Right cardiac atrium (tissue), 5 donors: ENCODE measurements around the gene TMEM132D. TPM values are rescaled to one million over a fixed set of nuclear protein-coding genes. Genes with fewer than 3 reads are reported as not detected.

ENCODE experiments used
- ATAC-seq, 2 donors: fragments of 200-7000 bp; cut with Tn5 transposase; one replicate each; pipeline versions ENCODE4 v1.8.0 to v1.9.1; 2020; ENCODE audit warnings: moderate library complexity in 2 of 2, mild to moderate bottlenecking in 1 of 2
- DNase-seq, 3 donors: peaks; one replicate each; pipeline ENCODE4 v3.0.0-alpha.2; 2020
- H3K27ac ChIP-seq: one replicate; pipeline ENCODE4 v1.5.1; 2013; ENCODE audit warnings: mild to moderate bottlenecking, low read length, control low read depth, moderate library complexity
- H3K27me3 ChIP-seq: one replicate; pipeline ENCODE4 v1.6.1; 2013; ENCODE audit not compliant: control insufficient read depth, insufficient read depth
- H3K4me1 ChIP-seq: one replicate; pipeline ENCODE4 v1.6.1; 2013; ENCODE audit warnings: low read length; ENCODE audit not compliant: control insufficient read depth, insufficient read depth
- H3K4me3 ChIP-seq: one replicate; pipeline ENCODE4 v1.5.1; 2013; ENCODE audit warnings: low read length, control low read depth
- H3K9me3 ChIP-seq: one replicate; pipeline ENCODE4 v1.6.1; 2013; ENCODE audit warnings: low read length; ENCODE audit not compliant: control insufficient read depth
- WGBS: extraction: QIAGEN DNeasy Blood & Tissue Kit; methylation state at CpG from one replicate; pipeline ENCODE4 v1.1.7; 2013; 5-methylcytosine and 5-hydroxymethylcytosine counted together
- intact Hi-C, 4 donors: fragments of 100-400 bp; cut with DNase I; formaldehyde crosslinking; loops; one replicate each; pipeline versions ENCODE4 v1.11.0 to v1.14.0; 2022 to 2023
- polyA plus RNA-seq: library from polyadenylated mRNA; stranded (reverse); fragments of 200-250 nt; gene quantifications from one replicate; pipeline ENCODE4 v1.2.3, GENCODE V29; 2013
- total RNA-seq, 4 donors: library from RNA; stranded (reverse); fragmentation: NEBNext Ultra II Directional; extraction: Animal tissue kit (Norgen Biotek cat#: 25700); gene quantifications; one replicate each; pipeline ENCODE4 v1.2.1, GENCODE V29; 2021
- donor health status: healthy with polysubstance abuse.
- donor health status: DM: no; HTN: yes; CAD: no.
- donor health status: DM: no; HTN: no; CAD: no.
- donor health status: DM: no; HTN: yes; CAD: no; lungs with severe emphysema.
- donor health status: DM: yes; HTN: yes; CAD: no.

TMEM132D gene
- total and polyA plus RNA-seq, 5 donors = not detected

DNA sequence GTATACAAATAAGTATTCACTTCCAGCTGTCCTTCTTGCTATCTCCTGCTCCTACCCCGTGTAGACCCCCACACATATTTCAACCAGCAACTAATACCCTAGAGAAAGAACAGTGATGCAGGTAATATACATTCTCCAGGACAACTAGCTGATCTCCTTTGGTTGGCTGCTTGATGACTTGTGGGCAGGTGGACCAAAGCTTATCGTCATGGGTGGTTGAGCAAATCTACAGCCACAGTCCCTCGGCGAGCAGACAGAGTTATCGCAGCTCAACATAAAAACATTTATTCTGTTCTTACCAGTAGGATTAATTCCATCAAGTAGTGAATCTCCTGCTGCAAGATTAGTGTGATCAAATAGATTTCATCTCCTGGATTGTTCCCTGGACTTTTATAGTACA is 314.3 kb downstream of the TMEM132D start:
- Histone ChIP-seq H3K27me3 (no peaks in the 10 kb centered on the region), H3K4me1 (no peaks in the 10 kb centered on the region), H3K4me3 (no peak overlapping the region), H3K9me3 (no peaks in the 10 kb centered on the region), H3K27ac (no peak overlapping the region)
- intact Hi-C loops = no loop called here
- DNase-seq = no peak
- 82% methylated on average over 5 of the region's 5 CpGs for WGBS
- no peak for ATAC-seq

DNA sequence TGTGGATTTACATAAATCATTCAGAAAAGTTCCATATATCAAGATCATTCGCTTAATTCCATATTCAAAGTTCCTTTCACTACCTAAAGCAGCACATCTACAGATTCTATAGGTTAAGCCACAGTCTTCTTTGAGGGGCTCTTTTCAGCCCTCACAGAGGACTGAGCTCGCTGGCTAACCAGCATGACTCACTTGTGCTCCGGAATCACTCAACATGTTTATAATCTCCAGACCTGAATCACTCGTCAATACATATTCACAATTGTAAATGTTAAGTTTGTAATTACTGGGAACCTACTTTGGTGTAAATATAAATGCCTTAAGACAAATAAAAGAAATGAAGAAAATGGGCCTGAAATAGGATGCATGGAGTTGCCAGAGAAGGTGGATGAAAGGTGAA is 315.7 kb downstream of the TMEM132D start:
- intact Hi-C loops = no loop called here
- no peak overlapping the region for H3K4me3 ChIP-seq
- 87% methylated on average over 4 of the region's 4 CpGs for WGBS
- no peaks in the 10 kb centered on the region for H3K27me3 ChIP-seq
- H3K4me1 ChIP-seq = no peaks in the 10 kb centered on the region
- no peak overlapping the region for H3K27ac ChIP-seq
- H3K9me3 ChIP-seq = no peaks in the 10 kb centered on the region
- ATAC-seq (no peak), DNase-seq (no peak)

DNA sequence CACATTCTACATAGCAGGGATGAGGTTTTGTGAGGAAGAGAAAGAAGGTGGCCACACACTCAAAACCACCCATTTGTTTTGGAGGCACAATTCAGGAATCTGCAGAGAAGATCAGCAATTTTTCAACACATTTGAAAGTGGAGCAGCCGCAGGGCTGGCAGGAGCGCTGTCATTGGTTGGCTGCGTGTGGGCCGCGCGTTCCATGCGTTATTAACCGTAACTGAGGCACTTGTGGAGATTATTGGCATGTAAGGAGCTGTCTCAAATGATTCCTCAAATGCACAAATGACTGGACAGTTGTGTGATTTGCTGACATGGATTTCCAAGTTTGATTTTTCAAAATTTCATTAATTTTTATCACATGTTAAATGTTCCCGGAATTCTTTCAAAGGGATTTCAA is 318.5 kb downstream of the TMEM132D start:
- ATAC-seq = no peak
- intact Hi-C loops = no loop called here
- H3K9me3 ChIP-seq = no peaks in the 10 kb centered on the region
- 92% methylated on average over 9 of the region's 9 CpGs for WGBS
- H3K27me3 ChIP-seq = no peaks in the 10 kb centered on the region
- DNase-seq = no peak
- no peaks in the 10 kb centered on the region for H3K4me1 ChIP-seq
- H3K4me3 ChIP-seq = no peak overlapping the region
- no peak overlapping the region for H3K27ac ChIP-seq

DNA sequence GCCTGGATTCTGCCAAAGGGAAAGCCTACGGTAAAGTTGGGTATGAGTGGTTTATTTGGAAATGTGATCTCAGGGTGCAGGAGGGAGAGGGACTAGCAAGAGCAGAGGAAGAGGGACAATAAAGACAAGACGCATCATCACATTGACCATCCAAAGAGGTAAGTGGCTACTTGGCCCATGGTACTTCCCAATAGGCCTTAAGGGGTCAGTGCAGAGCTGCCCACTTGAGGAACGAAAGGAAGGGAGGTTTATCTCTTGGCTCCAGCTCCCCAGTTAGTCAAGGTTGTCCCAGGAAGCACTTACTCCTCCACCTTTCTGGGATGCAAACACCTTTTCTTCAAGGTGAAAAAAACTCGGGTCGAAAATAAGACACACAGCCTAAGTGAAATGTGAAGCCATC is 323.9 kb downstream of the TMEM132D start:
- H3K27ac ChIP-seq = no peak overlapping the region
- intact Hi-C loops = no loop called here
- H3K4me3 ChIP-seq = no peak overlapping the region
- no peaks in the 10 kb centered on the region for H3K4me1 ChIP-seq
- WGBS = 82% methylated on average over 5 of the region's 5 CpGs
- DNase-seq = no peak
- no peak for ATAC-seq
- H3K27me3 ChIP-seq = no peaks in the 10 kb centered on the region
- no peaks in the 10 kb centered on the region for H3K9me3 ChIP-seq

DNA sequence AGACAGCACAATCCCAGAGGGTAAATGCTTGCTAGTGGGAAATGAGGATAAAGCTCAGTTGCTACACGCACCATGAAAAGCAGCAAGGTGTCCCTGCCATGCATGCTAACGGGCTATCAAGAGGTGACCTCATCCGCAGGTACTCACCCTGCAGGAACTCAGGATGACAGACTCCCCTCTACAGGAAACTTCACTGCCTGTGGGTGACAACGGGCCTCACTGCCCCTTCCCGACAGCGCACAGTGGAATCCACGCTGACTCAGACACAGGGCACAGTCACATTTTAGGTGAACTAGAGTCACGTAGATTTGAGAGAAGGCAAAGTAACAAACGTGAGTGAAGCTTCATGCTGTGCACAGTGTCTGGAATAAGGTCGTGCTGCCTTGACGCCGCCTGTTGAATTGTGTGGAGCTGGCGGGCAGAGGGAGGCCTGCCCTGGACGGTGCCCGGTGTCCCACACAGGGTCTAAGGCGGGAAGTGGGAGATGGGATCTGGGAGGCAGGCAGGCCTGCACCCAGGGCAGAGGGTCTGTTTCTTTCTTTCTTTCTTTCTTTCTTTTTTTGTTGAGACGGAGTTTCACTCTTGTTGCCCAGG is 331.8 kb downstream of the TMEM132D start:
- 81% methylated on average over 17 of the region's 17 CpGs for WGBS
- H3K4me3 ChIP-seq = no peak overlapping the region
- intact Hi-C loops = no loop called here
- DNase-seq (no peak), ATAC-seq (no peak)
- no peak overlapping the region for H3K27ac ChIP-seq
- H3K4me1 ChIP-seq = no peaks in the 10 kb centered on the region
- no peaks in the 10 kb centered on the region for H3K27me3 ChIP-seq
- no peaks in the 10 kb centered on the region for H3K9me3 ChIP-seq

DNA sequence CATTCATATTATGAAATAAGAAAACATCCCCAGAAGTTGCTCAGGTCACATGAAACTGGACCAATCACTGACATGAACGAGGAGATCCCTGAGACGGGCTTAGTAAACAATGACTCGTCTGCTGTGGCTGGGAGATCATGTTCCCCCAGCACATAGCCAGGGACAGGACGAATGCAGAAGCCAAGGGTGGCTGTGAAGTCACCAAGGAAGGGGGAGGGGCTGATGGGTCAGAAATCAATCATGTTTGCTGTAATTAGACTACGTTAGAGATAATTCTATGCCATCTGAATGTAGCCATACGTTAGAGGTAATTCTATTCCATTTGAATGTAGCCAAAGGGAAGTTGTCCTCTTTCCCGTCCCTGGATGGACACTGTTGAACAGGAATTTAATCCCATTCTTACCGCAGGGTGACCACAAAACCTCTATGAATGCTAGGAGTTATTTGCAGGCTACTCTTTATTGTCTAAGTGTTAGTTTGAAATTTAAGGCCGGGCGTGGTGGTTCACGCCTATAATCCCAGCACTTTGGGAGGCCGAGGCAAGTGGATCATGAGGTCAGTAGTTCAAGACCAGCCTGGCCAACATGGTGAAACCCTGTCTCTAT is 332.9 kb downstream of the TMEM132D start:
- WGBS = 70% methylated on average over 12 of the region's 12 CpGs
- Histone ChIP-seq H3K9me3 (no peaks in the 10 kb centered on the region), H3K27ac (no peak overlapping the region), H3K4me3 (no peak overlapping the region), H3K4me1 (no peaks in the 10 kb centered on the region), H3K27me3 (no peaks in the 10 kb centered on the region)
- intact Hi-C loops = no loop called here
- no peak for ATAC-seq
- no peak for DNase-seq

DNA sequence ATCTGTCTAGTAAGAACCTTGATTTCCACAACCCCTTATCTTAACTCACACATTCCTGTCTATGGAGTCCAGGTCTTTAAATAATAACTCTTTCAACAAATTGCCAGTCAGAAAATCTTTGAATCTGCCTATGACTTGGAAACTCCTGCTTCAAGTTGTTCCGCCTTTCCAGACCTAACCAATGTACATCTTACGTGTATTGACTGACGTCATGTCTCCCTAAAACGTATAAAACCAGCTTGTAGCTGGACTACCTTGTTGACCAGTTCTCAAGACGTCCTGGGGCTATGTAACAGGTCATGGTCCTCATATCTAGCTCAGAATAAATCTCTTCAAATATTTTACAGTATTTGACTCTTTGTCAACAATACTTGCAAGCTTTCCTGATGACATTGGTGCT is 337.0 kb downstream of the TMEM132D start:
- no peaks in the 10 kb centered on the region for H3K4me1 ChIP-seq
- no peaks in the 10 kb centered on the region for H3K9me3 ChIP-seq
- H3K4me3 ChIP-seq = no peak overlapping the region
- no peak overlapping the region for H3K27ac ChIP-seq
- H3K27me3 ChIP-seq = no peaks in the 10 kb centered on the region
- WGBS = 72% methylated on average over 5 of the region's 5 CpGs
- intact Hi-C loops = no loop called here
- DNase-seq = no peak
- ATAC-seq = no peak

DNA sequence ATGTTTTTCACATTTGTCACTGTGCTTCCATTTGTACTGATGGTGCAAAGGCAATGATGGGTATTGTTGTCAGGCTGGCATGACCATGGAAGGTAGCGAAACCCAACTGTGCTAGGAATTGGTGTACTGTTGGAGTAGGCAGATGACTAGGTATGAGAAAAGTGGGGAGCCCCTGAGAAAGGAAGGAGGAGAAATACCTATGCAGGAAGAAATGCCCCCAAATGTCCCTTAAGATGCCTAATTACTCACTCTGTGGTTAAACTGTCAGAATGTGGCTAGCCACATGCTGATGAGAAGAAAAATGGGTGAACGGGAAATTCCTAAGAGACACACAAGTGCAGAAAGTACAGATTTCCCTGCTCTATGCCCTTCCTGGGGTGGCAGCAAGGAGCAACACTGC is 339.1 kb downstream of the TMEM132D start:
- DNase-seq (no peak), ATAC-seq (no peak)
- 78% methylated on average over 2 of the region's 2 CpGs for WGBS
- intact Hi-C loops = no loop called here
- H3K9me3 ChIP-seq = no peaks in the 10 kb centered on the region
- H3K27ac ChIP-seq = no peak overlapping the region
- no peaks in the 10 kb centered on the region for H3K4me1 ChIP-seq
- no peaks in the 10 kb centered on the region for H3K27me3 ChIP-seq
- no peak overlapping the region for H3K4me3 ChIP-seq

DNA sequence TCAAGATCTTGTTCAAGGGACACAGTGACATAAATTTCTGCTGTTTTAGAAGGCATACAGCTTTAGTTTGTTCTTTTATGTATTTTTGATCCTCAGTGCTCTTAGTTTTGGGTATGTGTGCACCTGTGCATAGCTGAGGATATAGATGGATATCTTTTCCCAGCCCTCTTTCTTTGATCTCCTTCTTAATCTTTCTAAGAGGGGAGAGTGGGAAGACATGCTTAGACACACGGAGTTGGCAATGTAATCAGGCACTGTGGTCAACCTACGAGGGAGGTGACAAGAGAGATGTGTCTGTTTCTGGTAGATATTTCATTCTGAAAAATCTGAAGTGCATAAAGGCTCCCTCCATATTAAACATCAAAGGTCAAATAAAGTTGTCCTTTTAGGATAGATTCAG is 340.6 kb downstream of the TMEM132D start:
- H3K4me3 ChIP-seq = no peak overlapping the region
- H3K4me1 ChIP-seq = no peaks in the 10 kb centered on the region
- DNase-seq = no peak
- no peaks in the 10 kb centered on the region for H3K9me3 ChIP-seq
- 67% methylated on average over 2 of the region's 2 CpGs for WGBS
- ATAC-seq = no peak
- no peaks in the 10 kb centered on the region for H3K27me3 ChIP-seq
- H3K27ac ChIP-seq = no peak overlapping the region
- intact Hi-C loops = no loop called here

DNA sequence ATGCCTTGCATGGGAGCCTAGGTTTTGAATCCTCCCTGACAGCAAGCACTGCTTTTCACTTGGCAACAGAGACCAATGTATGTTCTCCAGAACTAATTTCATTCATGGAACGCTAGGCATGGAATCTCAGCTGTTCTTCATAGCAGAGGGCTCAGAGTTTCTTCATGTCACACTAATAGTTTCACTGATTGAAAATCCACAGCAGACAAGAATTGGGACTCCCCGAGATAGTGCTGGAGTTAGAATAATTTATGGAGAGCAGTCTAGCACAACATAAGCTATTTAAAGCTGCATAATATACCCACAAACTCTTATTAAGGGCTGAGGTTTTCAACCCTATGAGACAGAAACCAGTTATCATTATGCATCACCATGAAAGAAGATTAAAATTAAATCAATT is 342.5 kb downstream of the TMEM132D start:
- WGBS = 83% methylated on average over 2 of the region's 2 CpGs
- ATAC-seq = no peak

DNA sequence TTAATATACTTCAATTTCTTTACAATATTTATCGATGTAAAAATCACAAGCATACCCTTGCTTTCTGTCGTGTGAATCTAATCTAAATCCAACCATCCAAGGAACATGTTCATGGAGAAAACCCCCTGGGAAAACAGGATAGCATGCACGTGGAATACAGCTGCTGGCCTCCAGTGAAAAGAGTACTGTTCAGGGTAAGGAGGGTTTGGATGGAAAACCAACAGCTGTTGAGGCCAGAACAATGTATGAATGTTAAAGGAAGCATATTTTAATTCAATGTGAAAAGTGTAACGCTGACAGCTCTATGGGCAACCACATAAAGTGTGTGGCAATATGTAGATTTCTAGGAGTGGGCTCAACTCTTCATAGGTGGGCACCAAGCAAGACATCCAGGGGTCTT is 344.0 kb downstream of the TMEM132D start:
- WGBS = 66% methylated on average over 4 of the region's 4 CpGs
- no peak overlapping the region for H3K4me3 ChIP-seq
- intact Hi-C loops = no loop called here

More for the DNA sequence above, 342.5 kb downstream of the TMEM132D start:
- Histone ChIP-seq H3K9me3 (no peaks in the 10 kb centered on the region), H3K27ac (no peak overlapping the region), H3K27me3 (no peaks in the 10 kb centered on the region), H3K4me3 (no peak overlapping the region), H3K4me1 (no peaks in the 10 kb centered on the region)
- no peak for DNase-seq
- intact Hi-C loops = no loop called here

DNA sequence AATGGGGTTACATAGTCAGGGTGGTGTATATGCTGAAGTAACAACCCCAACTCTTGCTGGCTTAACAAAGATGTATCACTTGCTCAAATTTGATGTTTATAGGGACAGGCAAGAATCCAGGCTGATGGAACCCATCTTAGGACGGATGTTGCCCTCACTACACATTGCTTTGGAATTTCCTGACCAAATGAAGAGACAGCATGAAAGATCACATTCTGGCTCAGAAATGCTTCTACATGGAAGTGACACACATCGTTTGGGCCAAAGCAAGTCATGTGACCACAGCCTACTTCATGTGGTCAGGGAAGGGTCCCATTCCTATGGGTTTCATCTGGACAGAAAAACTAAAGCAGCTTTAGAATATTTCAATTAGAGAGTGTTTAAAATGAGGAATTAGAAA is 345.8 kb downstream of the TMEM132D start:
- WGBS = 51% methylated on average over 2 of the region's 2 CpGs
- DNase-seq (no peak), ATAC-seq (no peak)
- H3K4me1 ChIP-seq = no peaks in the 10 kb centered on the region
- no peaks in the 10 kb centered on the region for H3K9me3 ChIP-seq
- no peak overlapping the region for H3K27ac ChIP-seq
- H3K4me3 ChIP-seq = no peak overlapping the region
- intact Hi-C loops = no loop called here
- no peaks in the 10 kb centered on the region for H3K27me3 ChIP-seq

More for the DNA sequence above, 344.0 kb downstream of the TMEM132D start:
- DNase-seq = no peak
- Histone ChIP-seq H3K27me3 (no peaks in the 10 kb centered on the region), H3K4me1 (no peaks in the 10 kb centered on the region), H3K9me3 (no peaks in the 10 kb centered on the region), H3K27ac (no peak overlapping the region)
- ATAC-seq = no peak
